CD4-positive, alpha-beta T cell (primary cell): ENCODE results near the gene ZNF827. TPM values are rescaled to one million over a fixed set of nuclear protein-coding genes. Genes with fewer than 3 reads are reported as not detected.

Source experiments
- ATAC-seq: fragments of 200-7000 bp; cut with Tn5 transposase; one replicate; pipeline ENCODE4 v1.10.0; 2022; ENCODE audit warnings: mild to moderate bottlenecking; ENCODE audit not compliant: poor library complexity
- CTCF ChIA-PET: fragments of 350-600 bp; sonication (Branson Sonifier 250); formaldehyde crosslinking; loops from one replicate; lab custom pipeline; 2021; ENCODE audit warnings: antibody characterized with exemption, inconsistent platforms; lab: Charles Lee
- POLR2A ChIA-PET: fragments of 350-600 bp; sonication (Branson Sonifier 250); formaldehyde crosslinking; loops from one replicate; lab custom pipeline; 2021; ENCODE audit warnings: antibody characterized with exemption, inconsistent platforms; lab: Charles Lee
- DNase-seq, 14 experiments: peaks; one replicate each; pipeline ENCODE4 v3.0.0-alpha.2; 2013 to 2020; ENCODE audit warnings: mixed read lengths in 2 of 14
- H3K27ac ChIP-seq, 2 donors: one replicate each; pipeline versions ENCODE4 v1.5.1 to v1.7.0; 2013; ENCODE audit warnings: low read length in 2 of 2, low read depth in 1 of 2, mild to moderate bottlenecking in 1 of 2
- H3K27me3 ChIP-seq, 2 experiments: 1 replicate in 1 of 2; 2 replicates in 1 of 2; pipeline versions ENCODE4 v1.6.1 to v1.7.0; 2013; ENCODE audit warnings: low read length in 2 of 2, control low read depth in 1 of 2, mild to moderate bottlenecking in 1 of 2, moderate library complexity in 1 of 2; ENCODE audit not compliant: insufficient read depth in 2 of 2, control insufficient read depth in 1 of 2
- H3K36me3 ChIP-seq: one replicate; pipeline ENCODE4 v1.6.1; 2013; ENCODE audit warnings: low read length, control low read depth; ENCODE audit not compliant: insufficient read depth
- H3K4me1 ChIP-seq: one replicate; pipeline ENCODE4 v1.6.1; 2013; ENCODE audit warnings: low read length, control low read depth; ENCODE audit not compliant: insufficient read depth
- H3K4me3 ChIP-seq: one replicate; pipeline ENCODE4 v1.5.1; 2013; ENCODE audit warnings: mild to moderate bottlenecking, low read length, moderate library complexity
- H3K9me3 ChIP-seq, 2 experiments: 1 replicate in 1 of 2; 2 replicates in 1 of 2; pipeline versions ENCODE4 v1.6.1 to v1.7.0; 2013; ENCODE audit warnings: low read length in 2 of 2, mild to moderate bottlenecking in 2 of 2, control low read depth in 1 of 2, moderate library complexity in 1 of 2; ENCODE audit not compliant: control insufficient read depth in 1 of 2, insufficient read depth in 1 of 2
- H3K27ac Mint-ChIP-seq: one replicate; pipeline ENCODE4 v1.8.0; 2020; ENCODE audit warnings: mixed read lengths
- H3K27me3 Mint-ChIP-seq: one replicate; pipeline ENCODE4 v1.8.0; 2021; ENCODE audit warnings: mixed read lengths
- H3K36me3 Mint-ChIP-seq: one replicate; pipeline ENCODE4 v1.8.0; 2021; ENCODE audit warnings: low read depth, mixed read lengths
- H3K4me1 Mint-ChIP-seq: one replicate; pipeline ENCODE4 v1.8.0; 2021; ENCODE audit warnings: low read depth, mixed read lengths
- H3K4me3 Mint-ChIP-seq: one replicate; pipeline ENCODE4 v1.8.0; 2020; ENCODE audit warnings: mild to moderate bottlenecking, mixed read lengths
- H3K9me3 Mint-ChIP-seq: one replicate; pipeline ENCODE4 v1.8.0; 2020; ENCODE audit warnings: mixed read lengths
- CTCF ChIP-seq: fragments of 200-600 bp; IDR thresholded peaks from one replicate; pipeline ENCODE4 v1.8.0; 2022; ENCODE audit warnings: antibody characterized with exemption, mild to moderate bottlenecking
- intact Hi-C, 2 experiments: fragments of 100-400 bp; cut with DNase I in 1 of 2; cut with micrococcal nuclease in 1 of 2; formaldehyde crosslinking; loops; one replicate each; pipeline versions ENCODE4 v1.15.1 to v1.9.0; 2023 to 2025; cut with DNase I, micrococcal nuclease
- total RNA-seq, 174 experiments: library from RNA in 2 of 174; stranded (reverse) in 2 of 174; gene quantifications; one replicate each; pipeline ENCODE4 v1.2.3 and lab custom pipeline; 2021 to 2026

Gene ZNF827
- total RNA-seq, 2 experiments from 2014 or later = 13.7 to 14.3 TPM

- H3K36me3 Mint-ChIP-seq = peaks cover 88% of the 10 kb centered on the region
- POLR2A ChIA-PET = interaction anchor here (0.6 kb wide), 1 partner anchor 12 kb away, joined by 3 read pairs; no protein-coding TSS in a partner anchor
- no peak overlapping the region for H3K27ac Mint-ChIP-seq
Measured at GRCh38 chr4:145818011-145818410, 120.6 kb downstream of the ZNF827 start.

GRCh38 chr4:145816091-145816490 is 122.5 kb downstream of the ZNF827 start:
- H3K36me3 Mint-ChIP-seq = peaks cover 91% of the 10 kb centered on the region
- TF ChIP-seq CTCF = no peak

More at GRCh38 chr4:145818011-145818410, 120.6 kb downstream of the ZNF827 start:
- CTCF ChIA-PET = no interaction called here
- ATAC-seq (no peak), DNase-seq (no peak)
- H3K4me1 Mint-ChIP-seq = no peaks in the 10 kb centered on the region
- Histone ChIP-seq H3K27ac (no peak overlapping the region), H3K4me3 (no peak overlapping the region), H3K36me3 (peaks cover 7% of the 10 kb centered on the region), H3K27me3 (no peaks in the 10 kb centered on the region), H3K4me1 (no peaks in the 10 kb centered on the region), H3K9me3 (no peaks in the 10 kb centered on the region)
- H3K9me3 Mint-ChIP-seq = no peaks in the 10 kb centered on the region
- TF ChIP-seq CTCF = no peak
- H3K27me3 Mint-ChIP-seq = no peaks in the 10 kb centered on the region
- no peak overlapping the region for H3K4me3 Mint-ChIP-seq
- intact Hi-C loops = no loop called here

GRCh38 chr4:145815626-145816025 is 123.0 kb downstream of the ZNF827 start:
- ATAC-seq (no peak), DNase-seq (no peak)
- ChIA-PET POLR2A (no interaction called here), CTCF (no interaction called here)
- H3K36me3 ChIP-seq = peaks cover 10% of the 10 kb centered on the region
- Mint-ChIP-seq H3K4me3 (no peak overlapping the region), H3K27ac (no peak overlapping the region), H3K27me3 (no peaks in the 10 kb centered on the region), H3K9me3 (no peaks in the 10 kb centered on the region), H3K36me3 (peaks cover 93% of the 10 kb centered on the region), H3K4me1 (no peaks in the 10 kb centered on the region)
- no peaks in the 10 kb centered on the region for H3K27me3 ChIP-seq
- H3K27ac ChIP-seq = no peak overlapping the region
- H3K9me3 ChIP-seq = peaks cover 0 to 4% of the 10 kb centered on the region in 2 experiments
- H3K4me1 ChIP-seq = no peaks in the 10 kb centered on the region
- TF ChIP-seq CTCF = no peak
- no peak overlapping the region for H3K4me3 ChIP-seq
- intact Hi-C loops = no loop called here

More at GRCh38 chr4:145816091-145816490, 122.5 kb downstream of the ZNF827 start:
- Histone ChIP-seq H3K27ac (no peak overlapping the region), H3K4me1 (no peaks in the 10 kb centered on the region), H3K9me3 (peaks cover 0 to under 1% of the 10 kb centered on the region in 2 experiments), H3K27me3 (no peaks in the 10 kb centered on the region), H3K4me3 (no peak overlapping the region), H3K36me3 (peaks cover 10% of the 10 kb centered on the region)
- no peaks in the 10 kb centered on the region for H3K4me1 Mint-ChIP-seq
- ATAC-seq (no peak), DNase-seq (no peak)
- no peak overlapping the region for H3K4me3 Mint-ChIP-seq
- ChIA-PET POLR2A (no interaction called here), CTCF (no interaction called here)
- intact Hi-C loops = no loop called here
- no peaks in the 10 kb centered on the region for H3K27me3 Mint-ChIP-seq
- no peaks in the 10 kb centered on the region for H3K9me3 Mint-ChIP-seq
- H3K27ac Mint-ChIP-seq = no peak overlapping the region
